Prostate gland (tissue), 2 donors: Measurements from ENCODE around the gene BIN1. TPM values are rescaled to one million over a fixed set of nuclear protein-coding genes. Genes with fewer than 3 reads are reported as not detected.

Experiments
- DNase-seq: peaks from one replicate; pipeline ENCODE4 v3.0.0-alpha.2; 2019; ENCODE audit warnings: low spot score
- H3K27ac ChIP-seq, 2 donors: fragments of 200-600 bp; sonication (generic); 2 replicates each; pipeline ENCODE4 v1.5.1; 2017 to 2019
- H3K27me3 ChIP-seq: fragments of 200-600 bp; sonication (generic); replicated peaks from 2 replicates; pipeline ENCODE4 v1.5.1; 2019; ENCODE audit not compliant: insufficient read depth
- H3K36me3 ChIP-seq, 2 donors: fragments of 200-600 bp; sonication (generic); 1 replicate in 1 of 2; 2 replicates in 1 of 2; pipeline versions ENCODE4 v1.5.1 to v1.8.1; 2017 to 2019
- H3K4me1 ChIP-seq: fragments of 200-600 bp; sonication (generic); replicated peaks from 2 replicates; pipeline ENCODE4 v1.5.1; 2019
- H3K4me3 ChIP-seq, 2 donors: fragments of 200-600 bp; sonication (generic); 2 replicates each; pipeline ENCODE4 v1.5.1; 2017 to 2019
- H3K9me3 ChIP-seq: fragments of 200-600 bp; sonication (generic); 2 replicates; pipeline ENCODE4 v1.5.1; 2017
- CTCF ChIP-seq, 4 experiments: fragments of 200-600 bp in 2 of 4; fragments of 450-650 bp in 2 of 4; sonication (generic) in 2 of 4; IDR thresholded peaks; 1 replicate in 3 of 4; 2 replicates in 1 of 4; pipeline ENCODE4 v1.5.1; 2016 to 2019; ENCODE audit warnings: antibody characterized with exemption in 4 of 4, mild to moderate bottlenecking in 2 of 4, moderate library complexity in 2 of 4
- POLR2A ChIP-seq: fragments of 450-650 bp; IDR thresholded peaks from one replicate; pipeline ENCODE4 v1.6.1; 2016; ENCODE audit warnings: antibody characterized with exemption, mild to moderate bottlenecking
- POLR2AphosphoS5 ChIP-seq: sonication (generic); formaldehyde crosslinking; IDR thresholded peaks from one replicate; pipeline ENCODE4 v1.6.1; 2017; ENCODE audit warnings: antibody characterized with exemption
- WGBS: methylation state at CpG from one replicate; pipeline ENCODE4 v1.1.5; 2018; 5-methylcytosine and 5-hydroxymethylcytosine counted together
- intact Hi-C: fragments of 100-400 bp; cut with DNase I; formaldehyde crosslinking; loops from one replicate; pipeline ENCODE4 v1.14.2; 2022
- total RNA-seq, 2 donors: library from RNA; depleted of rRNA; stranded (reverse); fragments of >200 nt; gene quantifications; one replicate each; pipeline ENCODE4 v1.1.0, GENCODE V29; 2016

Gene BIN1
- total RNA-seq, 2 donors from 2014 or later, result 65.6 to 70.1 TPM

GRCh38 chr2:127076924-127077323 lies 30.0 kb downstream of the BIN1 start:
- Histone ChIP-seq H3K9me3 (no peaks in the 10 kb centered on the region), H3K4me1 (peaks cover 11% of the 10 kb centered on the region), H3K36me3 (no peaks in the 10 kb centered on the region), H3K27ac (peak overlapping the region in 1 of 2 donors; percentile 1), H3K4me3 (no peak overlapping the region), H3K27me3 (no peaks in the 10 kb centered on the region)
- DNase-seq, result no peak
- intact Hi-C loops, result no loop called here
- TF ChIP-seq POLR2AphosphoS5 (no peak), POLR2A (no peak), CTCF (IDR thresholded peaks at IDR 0.05) (no peak)
- WGBS, result 77% methylated on average over 11 of the region's 11 CpGs

- WGBS, result 92% methylated on average over 5 of the region's 5 CpGs
- Histone ChIP-seq H3K36me3 (no peaks in the 10 kb centered on the region), H3K4me1 (peaks cover 5% of the 10 kb centered on the region), H3K27ac (no peak overlapping the region), H3K27me3 (no peaks in the 10 kb centered on the region), H3K9me3 (no peaks in the 10 kb centered on the region), H3K4me3 (no peak overlapping the region)
- intact Hi-C loops, result no loop called here
- no peak for DNase-seq
- TF ChIP-seq POLR2AphosphoS5, result no peak
- no peak for TF ChIP-seq POLR2A
- no peak for TF ChIP-seq CTCF (IDR thresholded peaks at IDR 0.05)
Measured at GRCh38 chr2:127076290-127076689, 30.7 kb downstream of the BIN1 start.

- no peak for TF ChIP-seq CTCF (IDR thresholded peaks at IDR 0.05)
- TF ChIP-seq POLR2A, result no peak
- TF ChIP-seq POLR2AphosphoS5, result no peak
- no peak for DNase-seq
- 93% methylated on average over 6 of the region's 6 CpGs for WGBS
- Histone ChIP-seq H3K4me1 (peaks cover under 1% of the 10 kb centered on the region), H3K36me3 (no peaks in the 10 kb centered on the region), H3K9me3 (no peaks in the 10 kb centered on the region), H3K27ac (no peak overlapping the region), H3K27me3 (no peaks in the 10 kb centered on the region), H3K4me3 (no peak overlapping the region)
- intact Hi-C loops, result no loop called here
Measured at GRCh38 chr2:127075821-127076220, 31.1 kb downstream of the BIN1 start.

DNA sequence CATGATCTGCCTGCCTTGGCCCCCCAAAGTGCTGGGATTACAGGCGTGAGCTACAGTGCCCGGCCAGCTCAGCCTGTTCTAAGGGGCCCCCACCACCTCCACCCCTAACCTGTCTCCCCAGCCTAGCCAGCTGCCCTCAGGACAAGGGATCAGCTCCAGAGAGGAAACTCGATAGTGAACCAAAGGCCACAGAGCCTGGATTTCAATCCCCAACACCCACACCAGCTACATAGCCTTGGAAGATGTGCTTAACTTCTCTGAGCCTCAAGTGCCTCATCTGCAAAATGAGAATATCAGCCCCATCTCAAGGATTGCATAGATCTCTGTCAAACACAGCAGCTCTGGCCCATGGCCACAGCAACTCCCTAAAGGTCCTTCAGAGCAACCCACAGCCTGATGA lies 32.0 kb downstream of the BIN1 start:
- Histone ChIP-seq H3K36me3 (no peaks in the 10 kb centered on the region), H3K4me3 (no peak overlapping the region), H3K4me1 (no peaks in the 10 kb centered on the region), H3K9me3 (no peaks in the 10 kb centered on the region), H3K27me3 (no peaks in the 10 kb centered on the region), H3K27ac (no peak overlapping the region)
- intact Hi-C loops, result no loop called here
- 89% methylated on average over 3 of the region's 3 CpGs for WGBS
- no peak for DNase-seq
- TF ChIP-seq POLR2A (no peak), CTCF (IDR thresholded peaks at IDR 0.05) (no peak), POLR2AphosphoS5 (no peak)

GRCh38 chr2:127074358-127074757 lies 32.6 kb downstream of the BIN1 start:
- H3K4me3 ChIP-seq, result no peak overlapping the region
- DNase-seq, result no peak
- H3K27me3 ChIP-seq, result no peaks in the 10 kb centered on the region
- intact Hi-C loops, result no loop called here
- no peak overlapping the region for H3K27ac ChIP-seq
- WGBS, result 75% methylated on average over 3 of the region's 3 CpGs
- no peaks in the 10 kb centered on the region for H3K36me3 ChIP-seq
- no peaks in the 10 kb centered on the region for H3K4me1 ChIP-seq
- TF ChIP-seq CTCF (IDR thresholded peaks at IDR 0.05) (no peak), POLR2AphosphoS5 (no peak), POLR2A (no peak)
- no peaks in the 10 kb centered on the region for H3K9me3 ChIP-seq
